AG09309 (cell line): ENCODE data around the gene VRK3.

Source experiments
- DNase-seq: peaks from one replicate; pipeline ENCODE4 v3.0.0-alpha.2; 2010; ENCODE audit warnings: low read depth
- H3K4me3 ChIP-seq: 2 replicates; pipeline ENCODE4 v1.5.1; 2011; ENCODE audit warnings: mild to moderate bottlenecking, low read depth, low read length, moderate library complexity; ENCODE audit not compliant: control insufficient read depth
- TF ChIP-seq, protein P1 (sequence below): IDR thresholded peaks from 2 replicates; pipeline ENCODE4 v1.5.1; 2011; ENCODE audit warnings: mild to moderate bottlenecking, low read depth, low read length, inconsistent platforms; ENCODE audit not compliant: insufficient read depth, control insufficient read depth; ENCODE audit errors: missing control alignments

The VRK3 gene

DNA sequence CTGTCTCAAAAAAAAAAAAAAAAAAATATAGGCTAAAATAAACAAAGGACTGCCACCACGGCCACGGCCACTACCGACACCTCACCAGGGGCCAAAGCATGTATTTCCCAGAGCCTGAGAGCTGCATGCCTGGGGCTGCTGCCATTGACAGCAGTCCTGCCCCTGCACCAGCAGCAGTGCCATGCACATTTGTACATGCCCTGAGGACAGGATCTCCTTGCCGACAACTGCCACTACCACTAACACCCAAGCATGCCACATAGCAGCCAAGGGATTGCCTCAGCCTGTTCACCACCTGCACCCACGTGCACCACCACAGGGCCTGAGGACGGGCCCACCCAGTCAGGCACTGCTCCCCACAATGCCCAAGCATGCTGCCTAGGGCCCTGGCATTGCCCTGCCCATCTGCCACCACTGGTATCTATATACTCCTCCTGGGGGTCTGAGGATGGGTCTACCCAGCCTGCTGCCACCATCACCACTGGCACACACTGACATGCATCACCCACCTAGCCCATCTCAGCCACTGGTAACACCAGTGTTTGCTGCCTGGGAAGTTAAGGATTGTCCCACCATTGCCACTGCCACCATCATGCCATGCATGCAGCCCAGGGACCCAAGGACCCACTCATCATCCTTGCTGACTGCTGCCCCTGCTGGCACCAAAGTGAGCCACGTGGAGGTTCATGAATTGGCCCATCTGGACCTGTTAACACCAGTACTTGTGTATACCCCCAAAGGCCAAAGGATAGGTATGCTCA is 85.3 kb downstream of the VRK3 start:
- TF ChIP-seq, protein P1, sequence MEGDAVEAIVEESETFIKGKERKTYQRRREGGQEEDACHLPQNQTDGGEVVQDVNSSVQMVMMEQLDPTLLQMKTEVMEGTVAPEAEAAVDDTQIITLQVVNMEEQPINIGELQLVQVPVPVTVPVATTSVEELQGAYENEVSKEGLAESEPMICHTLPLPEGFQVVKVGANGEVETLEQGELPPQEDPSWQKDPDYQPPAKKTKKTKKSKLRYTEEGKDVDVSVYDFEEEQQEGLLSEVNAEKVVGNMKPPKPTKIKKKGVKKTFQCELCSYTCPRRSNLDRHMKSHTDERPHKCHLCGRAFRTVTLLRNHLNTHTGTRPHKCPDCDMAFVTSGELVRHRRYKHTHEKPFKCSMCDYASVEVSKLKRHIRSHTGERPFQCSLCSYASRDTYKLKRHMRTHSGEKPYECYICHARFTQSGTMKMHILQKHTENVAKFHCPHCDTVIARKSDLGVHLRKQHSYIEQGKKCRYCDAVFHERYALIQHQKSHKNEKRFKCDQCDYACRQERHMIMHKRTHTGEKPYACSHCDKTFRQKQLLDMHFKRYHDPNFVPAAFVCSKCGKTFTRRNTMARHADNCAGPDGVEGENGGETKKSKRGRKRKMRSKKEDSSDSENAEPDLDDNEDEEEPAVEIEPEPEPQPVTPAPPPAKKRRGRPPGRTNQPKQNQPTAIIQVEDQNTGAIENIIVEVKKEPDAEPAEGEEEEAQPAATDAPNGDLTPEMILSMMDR, result peak; percentile 18
- no peak overlapping the region for H3K4me3 ChIP-seq
- no peak for DNase-seq

DNA sequence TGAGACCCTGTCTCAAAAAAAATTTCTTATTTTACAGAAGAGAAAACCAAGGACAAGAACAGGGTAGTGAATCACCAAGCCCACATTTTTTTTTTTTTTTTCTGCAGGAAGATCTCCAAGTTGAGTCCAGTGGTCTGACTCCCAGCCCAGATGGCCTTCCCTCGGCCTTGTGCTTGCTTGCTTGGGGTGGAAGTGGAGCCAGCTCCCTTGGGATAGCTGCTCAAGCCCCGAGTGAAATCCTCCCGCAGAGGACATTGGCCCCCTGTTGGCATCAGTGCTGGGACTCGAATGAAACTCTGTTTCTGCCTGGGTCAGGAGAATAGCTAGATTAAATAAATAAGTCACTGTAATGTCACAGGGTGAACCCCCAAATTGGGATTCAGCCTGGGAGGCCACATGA is 86.5 kb downstream of the VRK3 start:
- DNase-seq, result no peak
- TF ChIP-seq, protein P1, result no peak
- H3K4me3 ChIP-seq, result no peak overlapping the region

DNA sequence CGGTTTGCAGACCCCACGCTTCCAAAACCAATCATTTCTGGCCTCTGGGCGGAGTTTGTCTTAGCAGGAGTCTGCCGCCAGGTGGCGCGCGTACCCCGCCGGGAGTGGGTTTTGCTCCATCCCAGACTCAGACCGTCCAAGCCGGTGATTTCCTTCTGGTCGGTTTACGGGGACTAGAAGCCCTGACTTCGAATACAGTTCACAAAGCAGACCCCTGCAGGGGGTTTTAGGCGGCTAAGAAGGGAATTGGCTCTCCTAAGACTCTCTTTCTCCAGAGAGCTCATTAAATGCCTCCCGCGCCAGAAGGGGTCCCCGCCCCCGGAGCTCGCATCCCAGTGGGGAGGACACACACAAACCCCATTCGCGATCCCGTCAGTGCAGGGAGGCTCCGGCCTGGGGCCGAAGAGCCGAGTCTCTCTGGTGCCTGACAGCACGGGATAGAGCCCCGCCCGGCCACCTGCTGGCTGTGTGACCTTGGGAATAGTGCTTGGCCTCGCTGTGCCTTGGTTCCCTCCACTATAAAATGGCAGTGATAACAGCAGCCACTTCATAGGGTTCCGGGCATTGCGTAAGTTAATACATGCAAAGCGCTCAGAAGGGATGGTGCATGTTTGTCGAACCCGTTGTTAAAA is 87.3 kb downstream of the VRK3 start:
- TF ChIP-seq, protein P1, result peak; percentile 98
- peak overlapping the region; percentile 33 for H3K4me3 ChIP-seq
- DNase-seq, result no peak

DNA sequence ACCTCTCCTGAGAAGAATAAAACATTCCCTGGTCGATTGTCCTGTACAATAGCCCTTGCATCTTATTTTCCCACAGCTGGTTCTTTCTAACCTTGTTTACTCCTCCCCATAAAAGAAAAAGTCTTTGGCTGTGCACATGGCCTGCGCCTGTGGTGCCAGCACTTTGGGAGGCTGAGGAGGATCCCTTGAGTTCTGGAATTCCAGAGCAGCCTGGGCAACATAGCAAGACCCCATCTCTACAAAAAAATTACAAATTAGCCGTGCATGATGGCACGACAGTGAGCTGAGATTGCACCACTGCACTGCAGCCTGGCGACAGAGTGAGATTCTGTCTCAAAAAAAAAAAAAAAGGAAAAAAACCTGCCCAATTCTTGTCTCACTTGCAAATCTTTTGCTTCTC is 88.6 kb downstream of the VRK3 start:
- no peak for DNase-seq
- TF ChIP-seq, protein P1, result no peak
- H3K4me3 ChIP-seq, result no peak overlapping the region

DNA sequence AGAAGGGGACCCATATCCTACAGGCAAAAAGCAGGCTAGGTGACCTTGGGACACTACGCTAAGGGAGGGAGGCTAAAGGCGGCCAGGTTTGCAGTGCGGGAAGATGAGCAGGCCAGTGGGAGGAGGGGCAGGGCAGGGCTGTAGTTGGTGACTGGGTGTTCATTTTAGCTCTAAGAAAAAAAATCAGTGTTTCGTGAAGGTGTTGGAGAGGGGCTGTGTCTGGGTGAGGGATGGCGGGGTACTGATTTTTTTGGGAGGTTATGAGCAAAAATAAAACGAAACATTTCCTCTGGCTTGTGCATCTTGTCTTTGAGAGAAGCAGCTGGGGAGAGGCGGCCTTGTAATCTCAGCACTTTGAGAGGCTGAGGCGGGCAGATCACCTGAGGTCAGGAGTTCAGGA is 91.5 kb downstream of the VRK3 start:
- no peak overlapping the region for H3K4me3 ChIP-seq
- TF ChIP-seq, protein P1, result no peak

DNA sequence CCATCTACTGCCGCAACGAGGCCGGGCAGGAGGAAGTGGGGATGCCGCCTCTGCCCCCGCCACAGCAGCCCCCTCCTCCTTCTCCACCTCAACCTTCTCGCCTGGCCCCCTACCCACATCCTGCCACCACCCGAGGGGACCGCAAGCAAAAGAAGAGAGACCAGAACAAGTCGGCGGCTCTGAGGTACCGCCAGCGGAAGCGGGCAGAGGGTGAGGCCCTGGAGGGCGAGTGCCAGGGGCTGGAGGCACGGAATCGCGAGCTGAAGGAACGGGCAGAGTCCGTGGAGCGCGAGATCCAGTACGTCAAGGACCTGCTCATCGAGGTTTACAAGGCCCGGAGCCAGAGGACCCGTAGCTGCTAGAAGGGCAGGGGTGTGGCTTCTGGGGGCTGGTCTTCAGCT is 92.4 kb downstream of the VRK3 start:
- TF ChIP-seq, protein P1, result no peak
- no peak overlapping the region for H3K4me3 ChIP-seq
- DNase-seq, result no peak

More for the DNA sequence above, 91.5 kb downstream of the VRK3 start:
- no peak for DNase-seq

DNA sequence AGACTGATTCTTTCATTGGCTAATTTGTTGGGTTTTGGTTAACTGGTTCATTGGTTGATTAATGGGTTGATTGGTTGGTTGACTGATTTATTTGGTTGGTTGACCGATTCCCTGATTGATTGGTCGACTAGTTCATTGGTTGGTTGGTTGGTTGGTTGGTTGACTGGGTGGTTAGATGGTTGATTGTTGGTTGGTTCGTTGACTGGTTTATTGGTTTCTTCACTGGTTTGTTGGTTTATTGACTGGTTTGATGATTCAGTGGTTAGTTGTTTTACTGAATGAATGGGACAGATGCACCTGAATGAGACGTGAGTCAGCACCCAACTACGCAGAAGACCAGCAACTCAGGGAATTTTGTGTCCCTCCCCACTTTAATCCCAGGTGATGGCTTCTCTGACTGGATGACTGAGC is 93.1 kb downstream of the VRK3 start:
- no peak for DNase-seq
- no peak overlapping the region for H3K4me3 ChIP-seq
- TF ChIP-seq, protein P1, result no peak
